ENCODE data around the gene NYAP2. TPM values are rescaled to one million over a fixed set of nuclear protein-coding genes. Genes with fewer than 3 reads are reported as not detected.

NYAP2 gene
- total RNA-seq, 1 experiment from 2014 or later: not detected

GRCh38 chr2:225456619-225457260, 57.2 kb downstream of the NYAP2 start (continued):
- TF ChIP-seq ZBTB33 (IDR thresholded peaks at IDR 0.05; ENCODE audit: extremely low read depth, insufficient replicate concordance, low read length): no peak
- no peak for TF ChIP-seq CEBPB (IDR thresholded peaks at IDR 0.05; ENCODE audit: low read depth)

DNA sequence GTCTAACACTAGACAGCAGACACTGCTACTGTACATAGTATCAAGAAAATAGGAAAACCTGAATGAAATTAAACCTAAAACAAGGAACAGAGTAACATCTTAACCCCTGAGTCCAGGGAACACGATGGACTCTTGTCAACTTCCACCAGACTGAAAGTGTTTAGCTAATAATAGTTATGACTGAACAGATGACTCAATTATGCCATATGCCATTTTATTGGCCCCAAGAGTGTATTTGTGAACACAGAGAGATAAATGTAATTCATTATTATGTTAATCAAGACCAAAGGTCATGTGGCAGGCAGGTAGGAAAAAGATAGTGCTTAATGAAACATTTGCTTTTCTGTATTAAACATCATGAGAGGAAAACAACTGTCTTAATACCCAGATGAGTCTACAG, 58.0 kb downstream of the NYAP2 start:
- Histone ChIP-seq H4K20me1 (ENCODE audit: insufficient read depth) (no peaks in the 10 kb centered on the region), H3K27me3 (ENCODE audit: insufficient read depth, low read length) (no peaks in the 10 kb centered on the region), H3K4me2 (ENCODE audit: low read length) (no peak overlapping the region), H3K9ac (ENCODE audit: low read length) (no peak overlapping the region), H3K9me2 (ENCODE audit: insufficient read depth) (no peaks in the 10 kb centered on the region), H3K27ac (ENCODE audit: low read depth, low read length) (no peak overlapping the region), H3K79me2 (ENCODE audit: insufficient read depth, low read length) (no peaks in the 10 kb centered on the region), H3K36me3 (ENCODE audit: control insufficient read depth in 1 of 2, insufficient read depth in 2 of 2, low read length in 2 of 2) (no peaks in the 10 kb centered on the region), H3K4me1 (ENCODE audit: control insufficient read depth in 1 of 2, insufficient read depth in 2 of 2, low read length in 2 of 2) (no peaks in the 10 kb centered on the region), H2AFZ (ENCODE audit: low read depth, low read length, poor library complexity, severe bottlenecking) (no peak overlapping the region), H3K4me3 (replicated peaks in 1 of 2; ENCODE audit: low read depth in 1 of 2, low read length in 2 of 2) (no peak overlapping the region), H3K9me3 (ENCODE audit: control insufficient read depth in 1 of 2, insufficient read depth in 1 of 2, low read depth in 1 of 2, low read length in 2 of 2) (no peaks in the 10 kb centered on the region)
- CTCF ChIA-PET: no interaction called here
- POLR2A ChIA-PET: no interaction called here
- TF ChIP-seq, protein P1, sequence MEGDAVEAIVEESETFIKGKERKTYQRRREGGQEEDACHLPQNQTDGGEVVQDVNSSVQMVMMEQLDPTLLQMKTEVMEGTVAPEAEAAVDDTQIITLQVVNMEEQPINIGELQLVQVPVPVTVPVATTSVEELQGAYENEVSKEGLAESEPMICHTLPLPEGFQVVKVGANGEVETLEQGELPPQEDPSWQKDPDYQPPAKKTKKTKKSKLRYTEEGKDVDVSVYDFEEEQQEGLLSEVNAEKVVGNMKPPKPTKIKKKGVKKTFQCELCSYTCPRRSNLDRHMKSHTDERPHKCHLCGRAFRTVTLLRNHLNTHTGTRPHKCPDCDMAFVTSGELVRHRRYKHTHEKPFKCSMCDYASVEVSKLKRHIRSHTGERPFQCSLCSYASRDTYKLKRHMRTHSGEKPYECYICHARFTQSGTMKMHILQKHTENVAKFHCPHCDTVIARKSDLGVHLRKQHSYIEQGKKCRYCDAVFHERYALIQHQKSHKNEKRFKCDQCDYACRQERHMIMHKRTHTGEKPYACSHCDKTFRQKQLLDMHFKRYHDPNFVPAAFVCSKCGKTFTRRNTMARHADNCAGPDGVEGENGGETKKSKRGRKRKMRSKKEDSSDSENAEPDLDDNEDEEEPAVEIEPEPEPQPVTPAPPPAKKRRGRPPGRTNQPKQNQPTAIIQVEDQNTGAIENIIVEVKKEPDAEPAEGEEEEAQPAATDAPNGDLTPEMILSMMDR (IDR thresholded peaks at IDR 0.05 in 2 of 3, conservative IDR thresholded peaks at IDR 0.05 in 1 of 3; ENCODE audit: borderline replicate concordance in 1 of 3, insufficient read depth in 1 of 3, low read depth in 2 of 3, low read length in 2 of 3): no peak
- no peak for TF ChIP-seq ZBTB33 (IDR thresholded peaks at IDR 0.05; ENCODE audit: extremely low read depth, insufficient replicate concordance, low read length)
- TF ChIP-seq EZH2phosphoT487 (IDR thresholded peaks at IDR 0.05; ENCODE audit: borderline replicate concordance): no peak
- TF ChIP-seq RAD21 (IDR thresholded peaks at IDR 0.05; ENCODE audit: low read depth): no peak
- TF ChIP-seq EGR1 (IDR thresholded peaks at IDR 0.05; ENCODE audit: low read depth): no peak
- no peak for TF ChIP-seq CBX3 (IDR thresholded peaks at IDR 0.05; ENCODE audit: low read depth)
- TF ChIP-seq ZFX (IDR thresholded peaks at IDR 0.05): no peak
- TF ChIP-seq EZH2 (IDR thresholded peaks at IDR 0.05): no peak
- TF ChIP-seq ZNF274 (IDR thresholded peaks at IDR 0.05; ENCODE audit: low read depth, low read length): no peak
- no peak for TF ChIP-seq CEBPB (IDR thresholded peaks at IDR 0.05; ENCODE audit: low read depth)
- TF ChIP-seq SIN3A (IDR thresholded peaks at IDR 0.05; ENCODE audit: low read depth): no peak
- intact Hi-C loops (cut with micrococcal nuclease): no loop called here
- RAD21 ChIA-PET (ENCODE audit: low non-redundant PET in 1 of 2, low total read pairs in 2 of 2, uncharacterized antibody in 2 of 2, unreplicated experiment in 2 of 2): no interaction called here
- no peak for ATAC-seq
- DNase-seq (ENCODE audit: low read depth, low spot score): no peak
- BruUV-seq (replicated peaks): no TSS peak

Measured in HCT116 (cell line).